Measurements from ENCODE around the gene TRIM44.

GRCh38 chr11:35750315-35750714 is 87.7 kb downstream of the TRIM44 start:
- TF ChIP-seq CTCF (IDR thresholded peaks at IDR 0.05), result no peak
- no peak for TF ChIP-seq POLR2A (IDR thresholded peaks at IDR 0.05)
